GM18505 (cell line): ENCODE measurements around the gene FETUB.
"Not testable (repeated sequence)": the region's sequence is repeated elsewhere in the genome, so short reads cannot be mapped to it uniquely, and the experiment has no call there.

Source experiments
- ATAC-seq: cut with Tn5 transposase; IDR thresholded peaks from one replicate; pipeline ENCODE4 v1.9.1; 2021; ENCODE audit not compliant: unreplicated experiment
- POLR2A ChIP-seq: IDR thresholded peaks from 4 replicates; pipeline ENCODE4 v1.6.1; 2011; ENCODE audit warnings: borderline replicate concordance; ENCODE audit not compliant: insufficient read depth, insufficient read length; ENCODE audit errors: extremely low read depth

FETUB gene

DNA sequence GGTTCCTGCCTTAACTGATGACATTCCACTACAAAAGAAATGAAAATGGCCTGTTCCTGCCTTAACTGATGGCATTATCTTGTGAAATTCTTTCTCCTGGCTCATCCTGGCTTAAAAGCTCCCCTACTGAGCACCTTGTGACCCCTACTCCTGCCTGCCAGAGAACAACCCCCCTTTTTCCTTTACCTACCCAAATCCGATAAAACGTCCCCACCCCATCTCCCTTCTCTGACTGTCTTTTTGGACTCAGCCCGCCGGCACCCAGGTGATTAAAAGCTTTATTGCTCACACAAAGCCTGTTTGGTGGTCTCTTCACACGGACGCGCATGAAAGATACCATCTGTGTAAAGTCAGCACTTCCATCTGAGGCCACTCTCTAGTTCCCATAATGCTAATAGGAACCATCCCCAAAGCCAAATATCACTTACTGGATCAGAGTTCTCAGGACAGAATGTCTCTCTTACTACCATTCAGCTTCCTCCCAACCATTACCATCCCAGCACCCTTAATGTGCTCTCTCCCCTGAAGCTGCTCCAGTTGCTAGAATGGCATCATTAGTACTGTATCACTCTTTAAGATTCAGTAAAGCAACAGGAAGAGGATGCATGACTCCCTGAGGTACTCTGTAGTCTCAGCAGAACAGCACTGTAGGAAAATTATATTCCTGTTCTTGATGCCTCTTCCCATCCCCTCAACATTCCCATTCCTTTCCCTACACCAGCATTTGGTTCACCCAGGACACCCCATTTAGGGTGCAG, 23.3 kb downstream of the FETUB start:
- no peak for TF ChIP-seq POLR2A

DNA sequence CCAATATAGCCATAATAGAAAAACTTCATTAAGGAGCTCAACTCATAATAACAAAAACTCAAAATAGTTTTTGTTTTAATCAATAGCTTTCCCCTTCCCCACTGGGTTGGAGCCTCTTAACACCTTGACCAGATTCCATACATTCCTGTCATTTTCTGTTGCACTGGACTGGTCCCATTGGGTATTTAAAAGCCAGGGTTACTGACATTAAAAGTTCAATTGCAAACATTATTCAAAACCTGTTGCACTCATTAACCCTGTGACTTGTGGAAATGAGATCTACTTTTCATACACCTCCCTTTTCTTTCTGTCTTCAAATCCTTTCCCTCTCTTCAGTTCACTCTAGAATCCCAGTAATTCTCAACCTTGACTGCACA, 23.9 kb downstream of the FETUB start:
- no peak for ATAC-seq
- no peak for TF ChIP-seq POLR2A

More for the DNA sequence above, 23.3 kb downstream of the FETUB start:
- ATAC-seq = no peak

DNA sequence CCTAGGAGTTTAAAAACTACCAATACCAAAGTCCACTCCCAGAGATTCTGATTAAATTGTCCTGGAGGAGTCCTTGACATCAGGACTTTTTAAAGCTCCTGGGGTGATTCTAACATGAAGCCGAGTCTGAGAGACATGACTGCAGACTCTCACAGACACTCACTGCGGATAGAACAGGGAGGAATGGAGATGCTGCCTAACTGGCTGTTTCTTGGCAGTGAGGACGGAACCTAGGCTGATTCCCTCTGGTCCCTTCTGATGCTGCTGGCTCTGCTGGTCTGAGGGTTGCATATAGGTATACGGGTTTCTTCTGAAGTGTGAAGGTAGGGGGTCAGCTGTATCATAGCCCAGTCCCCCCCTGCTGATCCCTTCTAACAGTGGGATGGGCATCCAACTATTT, 24.3 kb downstream of the FETUB start:
- TF ChIP-seq POLR2A = no peak

GRCh38 chr3:186665625-186666188, 25.5 kb downstream of the FETUB start, which contains the start of gene HRG:
HRG (plus strand) TSS chr3:186666014; CDS start chr3:186666032, 18 bp downstream.
- no peak for ATAC-seq
- TF ChIP-seq POLR2A = no peak

More for the DNA sequence above, 24.3 kb downstream of the FETUB start:
- ATAC-seq = no peak

- TF ChIP-seq POLR2A = no peak
- no peak for ATAC-seq
Observed at GRCh38 chr3:186668426-186668825, 28.2 kb downstream of the FETUB start.

- no peak for TF ChIP-seq POLR2A
- no peak for ATAC-seq
Observed at GRCh38 chr3:186669378-186670084, 29.3 kb downstream of the FETUB start.

DNA sequence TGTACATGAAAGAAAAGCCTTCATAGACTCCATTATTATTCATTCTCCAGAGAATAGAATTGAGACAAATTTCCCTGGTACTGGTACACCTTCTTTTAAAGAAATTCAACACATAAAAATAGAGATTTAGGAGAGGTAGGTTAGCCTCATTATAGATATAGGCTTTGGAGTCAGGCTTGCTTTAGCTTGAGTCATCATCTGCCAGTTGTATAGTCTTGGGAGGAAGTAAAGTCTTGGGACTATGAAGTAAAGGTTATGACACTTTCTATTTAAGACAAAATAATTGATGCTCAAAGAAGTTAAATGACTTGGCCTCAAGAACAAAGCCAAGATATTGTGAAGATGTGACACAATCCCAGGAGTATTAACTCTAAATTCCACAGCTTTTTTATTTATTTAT, 30.0 kb downstream of the FETUB start:
- no peak for TF ChIP-seq POLR2A
- ATAC-seq = no peak

DNA sequence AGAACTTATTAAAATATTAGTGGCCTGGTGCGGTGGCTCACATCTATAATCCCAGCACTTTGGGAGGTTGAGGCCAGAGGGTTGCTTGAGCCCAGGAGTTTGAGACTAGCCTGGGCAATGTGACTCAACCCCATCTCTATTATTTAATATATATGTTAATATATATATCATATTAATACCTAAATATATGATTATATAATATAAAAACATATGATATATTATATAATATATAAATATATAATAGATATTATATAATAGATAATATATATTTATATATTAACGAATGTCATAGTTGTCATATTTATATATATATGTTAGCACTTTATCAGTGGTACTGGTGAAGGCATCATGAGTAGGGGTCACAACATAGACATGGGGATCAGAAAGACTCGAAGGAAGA, 30.9 kb downstream of the FETUB start:
- no peak for ATAC-seq
- TF ChIP-seq POLR2A = no peak

DNA sequence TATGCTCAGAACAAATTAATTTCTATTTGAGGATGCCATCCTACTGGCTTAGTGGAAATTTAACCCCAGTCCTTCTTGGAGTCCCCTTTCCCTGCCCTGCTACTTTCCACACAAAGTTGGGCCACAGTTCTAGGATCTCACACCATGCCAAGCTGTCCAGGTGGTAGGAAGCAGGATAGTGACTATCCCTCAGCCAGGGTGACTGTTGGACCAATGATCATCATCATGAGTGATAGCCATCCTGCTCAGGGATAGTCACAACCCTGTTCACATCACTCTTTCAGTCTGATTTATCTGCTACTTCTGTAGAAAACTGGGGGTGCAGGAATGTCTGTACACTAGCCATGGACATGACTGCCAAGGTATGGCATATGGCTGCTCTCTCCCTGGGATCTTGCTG, 38.4 kb downstream of the FETUB start:
- ATAC-seq = no peak
- TF ChIP-seq POLR2A = no peak

- no peak for ATAC-seq
- no peak for TF ChIP-seq POLR2A
Observed at GRCh38 chr3:186679151-186679550, 39.0 kb downstream of the FETUB start.

- TF ChIP-seq POLR2A = no peak
- ATAC-seq = no peak
Observed at GRCh38 chr3:186680869-186681268, 40.7 kb downstream of the FETUB start.

DNA sequence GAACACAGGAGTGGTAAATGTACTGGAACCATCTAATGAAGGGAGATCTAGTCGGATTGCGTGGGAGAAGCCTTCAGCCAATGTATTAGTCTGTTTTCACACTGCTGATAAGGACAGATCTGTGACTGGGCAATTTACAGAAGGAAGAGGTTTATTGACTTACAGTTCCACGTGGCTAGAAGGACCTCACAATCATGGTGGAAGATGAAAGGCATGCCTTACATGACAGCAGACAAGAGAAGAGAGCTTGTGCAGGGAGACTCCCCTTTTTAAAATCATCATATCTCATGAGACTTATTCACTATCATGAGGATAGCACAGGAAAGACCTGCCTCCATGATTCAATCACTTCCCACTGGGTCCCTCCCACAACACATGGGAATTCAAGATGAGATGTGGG, 42.6 kb downstream of the FETUB start:
- no peak for ATAC-seq
- TF ChIP-seq POLR2A = no peak

- no peak for ATAC-seq
- no peak for TF ChIP-seq POLR2A
Observed at GRCh38 chr3:186683979-186684378, 43.8 kb downstream of the FETUB start.

- ATAC-seq = not testable (repeated sequence)
Observed at GRCh38 chr3:186686475-186686874, 46.3 kb downstream of the FETUB start.
